Subcutaneous abdominal adipose tissue (tissue), 5 donors: ENCODE measurements around the gene TBC1D17.

Experiments used
- H3K27ac ChIP-seq: one replicate; pipeline ENCODE4 v1.7.0; 2013; ENCODE audit warnings: low read depth, mild to moderate bottlenecking, inconsistent platforms, low read length, moderate library complexity
- H3K27me3 ChIP-seq, 5 donors: one replicate each; pipeline ENCODE4 v1.7.0; 2013; ENCODE audit warnings: low read length in 5 of 5, inconsistent platforms in 1 of 5; ENCODE audit not compliant: control insufficient read depth in 5 of 5, insufficient read depth in 4 of 5
- H3K36me3 ChIP-seq, 5 donors: one replicate each; pipeline ENCODE4 v1.7.0; 2013; ENCODE audit warnings: low read length in 5 of 5; ENCODE audit not compliant: control insufficient read depth in 5 of 5, insufficient read depth in 5 of 5
- H3K4me1 ChIP-seq, 5 donors: one replicate each; pipeline ENCODE4 v1.7.0; 2013; ENCODE audit warnings: low read length in 5 of 5, mild to moderate bottlenecking in 3 of 5, moderate library complexity in 1 of 5; ENCODE audit not compliant: control insufficient read depth in 5 of 5, insufficient read depth in 5 of 5
- H3K4me3 ChIP-seq, 5 donors: one replicate each; pipeline ENCODE4 v1.7.0; 2013; ENCODE audit warnings: low read length in 5 of 5, low read depth in 1 of 5
- H3K9ac ChIP-seq, 5 donors: one replicate each; pipeline ENCODE4 v1.7.0; 2013; ENCODE audit warnings: low read length in 5 of 5, mild to moderate bottlenecking in 4 of 5, moderate library complexity in 3 of 5
- H3K9me3 ChIP-seq, 5 donors: one replicate each; pipeline ENCODE4 v1.7.0; 2013; ENCODE audit warnings: low read length in 5 of 5; ENCODE audit not compliant: control insufficient read depth in 5 of 5
- donor health status: healthy.
- donor health status: healthy.
- donor health status: healthy.
- donor health status: healthy.
- donor health status: healthy.

Gene TBC1D17

GRCh38 chr19:49854378-49855263 is 22.9 kb upstream of the TBC1D17 start:
- Histone ChIP-seq H3K4me3 (no peak overlapping the region), H3K27ac (no peak overlapping the region), H3K36me3 (peaks cover 0 to 54% (median 46%) of the 10 kb centered on the region in 5 donors)

GRCh38 chr19:49855277-49855675 is 22.2 kb upstream of the TBC1D17 start:
- Histone ChIP-seq H3K36me3 (peaks cover 0 to 61% (median 53%) of the 10 kb centered on the region in 5 donors), H3K27ac (no peak overlapping the region), H3K4me3 (no peak overlapping the region), H3K4me1 (peaks cover 6 to 33% (median 23%) of the 10 kb centered on the region in 5 donors), H3K27me3 (no peaks in the 10 kb centered on the region), H3K9ac (no peak overlapping the region), H3K9me3 (no peaks in the 10 kb centered on the region)

More at GRCh38 chr19:49854378-49855263, 22.9 kb upstream of the TBC1D17 start:
- no peak overlapping the region for H3K9ac ChIP-seq
- H3K4me1 ChIP-seq, result peaks cover 6 to 39% (median 27%) of the 10 kb centered on the region in 5 donors
- H3K27me3 ChIP-seq, result no peaks in the 10 kb centered on the region
- H3K9me3 ChIP-seq, result peaks cover 0 to 2% (median 0%) of the 10 kb centered on the region in 5 donors

- H3K27ac ChIP-seq, result no peak overlapping the region
- no peaks in the 10 kb centered on the region for H3K27me3 ChIP-seq
- H3K9ac ChIP-seq, result no peak overlapping the region
- no peak overlapping the region for H3K4me3 ChIP-seq
- peaks cover 0 to 67% (median 58%) of the 10 kb centered on the region in 5 donors for H3K36me3 ChIP-seq
- H3K9me3 ChIP-seq, result no peaks in the 10 kb centered on the region
- peaks cover 6 to 37% (median 24%) of the 10 kb centered on the region in 5 donors for H3K4me1 ChIP-seq
Observed at GRCh38 chr19:49855676-49856573, 21.6 kb upstream of the TBC1D17 start.

- H3K36me3 ChIP-seq, result peaks cover 0 to 72% (median 63%) of the 10 kb centered on the region in 5 donors
- H3K27ac ChIP-seq, result no peak overlapping the region
- H3K9me3 ChIP-seq, result no peaks in the 10 kb centered on the region
- no peak overlapping the region for H3K4me3 ChIP-seq
- H3K9ac ChIP-seq, result no peak overlapping the region
- no peaks in the 10 kb centered on the region for H3K27me3 ChIP-seq
- H3K4me1 ChIP-seq, result peaks cover 6 to 39% (median 25%) of the 10 kb centered on the region in 5 donors
Observed at GRCh38 chr19:49856574-49857021, 20.9 kb upstream of the TBC1D17 start.

- H3K27ac ChIP-seq, result no peak overlapping the region
- no peak overlapping the region for H3K9ac ChIP-seq
- H3K27me3 ChIP-seq, result no peaks in the 10 kb centered on the region
- H3K9me3 ChIP-seq, result no peaks in the 10 kb centered on the region
- peaks cover 3 to 33% (median 20%) of the 10 kb centered on the region in 5 donors for H3K4me1 ChIP-seq
- H3K4me3 ChIP-seq, result no peak overlapping the region
- peaks cover 0 to 77% (median 67%) of the 10 kb centered on the region in 5 donors for H3K36me3 ChIP-seq
Observed at GRCh38 chr19:49857061-49857837, 20.3 kb upstream of the TBC1D17 start.

GRCh38 chr19:49857838-49858087 is 19.7 kb upstream of the TBC1D17 start:
- H3K9me3 ChIP-seq, result no peaks in the 10 kb centered on the region
- peaks cover 0 to 79% (median 71%) of the 10 kb centered on the region in 5 donors for H3K36me3 ChIP-seq
- no peak overlapping the region for H3K4me3 ChIP-seq
- H3K9ac ChIP-seq, result no peak overlapping the region
- no peaks in the 10 kb centered on the region for H3K27me3 ChIP-seq
- no peak overlapping the region for H3K27ac ChIP-seq
- peaks cover 0 to 28% (median 15%) of the 10 kb centered on the region in 5 donors for H3K4me1 ChIP-seq

GRCh38 chr19:49858088-49858985 is 19.2 kb upstream of the TBC1D17 start:
- no peak overlapping the region for H3K27ac ChIP-seq
- H3K36me3 ChIP-seq, result peaks cover 0 to 83% (median 75%) of the 10 kb centered on the region in 5 donors
- H3K9ac ChIP-seq, result no peak overlapping the region
- no peaks in the 10 kb centered on the region for H3K9me3 ChIP-seq
- H3K27me3 ChIP-seq, result no peaks in the 10 kb centered on the region
- no peak overlapping the region for H3K4me3 ChIP-seq
- peaks cover 0 to 24% (median 11%) of the 10 kb centered on the region in 5 donors for H3K4me1 ChIP-seq

GRCh38 chr19:49859682-49860335 is 17.7 kb upstream of the TBC1D17 start:
- peaks cover 0 to 13% (median 6%) of the 10 kb centered on the region in 5 donors for H3K4me1 ChIP-seq
- no peaks in the 10 kb centered on the region for H3K9me3 ChIP-seq
- H3K4me3 ChIP-seq, result no peak overlapping the region
- H3K27ac ChIP-seq, result no peak overlapping the region
- no peaks in the 10 kb centered on the region for H3K27me3 ChIP-seq
- H3K36me3 ChIP-seq, result peaks cover 0 to 89% (median 79%) of the 10 kb centered on the region in 5 donors
- H3K9ac ChIP-seq, result no peak overlapping the region
